Calu3 (cell line): ENCODE data around the gene BCLAF3. TPM values are rescaled to one million over a fixed set of nuclear protein-coding genes. Genes with fewer than 3 reads are reported as not detected.

ENCODE experiments used
- BruUV-seq: library from RNA; stranded (reverse); fragments of 400-500 nt; replicated peaks from 2 replicates; lab custom pipeline; 2021; lab: Mats Ljungman, UMichigan
- CTCF ChIA-PET: fragments of 300-600 bp; sonication (Branson Sonifier 250); formaldehyde crosslinking; loops from one replicate; lab custom pipeline; 2022; ENCODE audit warnings: antibody characterized with exemption; lab: Charles Lee
- DNase-seq: peaks from one replicate; pipeline ENCODE4 v3.0.0; 2022
- H3K27ac Mint-ChIP-seq: one replicate; pipeline ENCODE4 v1.8.0; 2022; ENCODE audit warnings: mixed read lengths; ENCODE audit not compliant: unreplicated experiment
- H3K27me3 Mint-ChIP-seq: one replicate; pipeline ENCODE4 v1.8.0; 2022; ENCODE audit warnings: mixed read lengths; ENCODE audit not compliant: unreplicated experiment
- H3K36me3 Mint-ChIP-seq: one replicate; pipeline ENCODE4 v1.8.0; 2022; ENCODE audit warnings: mild to moderate bottlenecking, moderate library complexity, mixed read lengths; ENCODE audit not compliant: insufficient read depth, unreplicated experiment
- H3K4me1 Mint-ChIP-seq: one replicate; pipeline ENCODE4 v1.8.0; 2022; ENCODE audit warnings: mild to moderate bottlenecking, low read depth, mixed read lengths; ENCODE audit not compliant: unreplicated experiment
- H3K4me3 Mint-ChIP-seq: one replicate; pipeline ENCODE4 v1.8.0; 2022; ENCODE audit warnings: mild to moderate bottlenecking, low read depth, moderate library complexity, mixed read lengths; ENCODE audit not compliant: unreplicated experiment
- H3K9me3 Mint-ChIP-seq: one replicate; pipeline ENCODE4 v1.8.0; 2022; ENCODE audit warnings: low read depth, mixed read lengths; ENCODE audit not compliant: unreplicated experiment
- intact Hi-C: fragments of 100-400 bp; cut with micrococcal nuclease; formaldehyde crosslinking; loops from one replicate; pipeline ENCODE4 v1.10.0; 2022; ENCODE audit not compliant: unreplicated experiment
- total RNA-seq: library from RNA; stranded (reverse); gene quantifications from 2 replicates; pipeline ENCODE4 v1.2.3, GENCODE V29; 2022
- TF ChIP-seq, protein P1 (sequence below): fragments of 200-600 bp; IDR thresholded peaks from one replicate; pipeline ENCODE4 v1.8.0; 2022; ENCODE audit warnings: antibody characterized with exemption; ENCODE audit not compliant: unreplicated experiment

BCLAF3 gene
- total RNA-seq, 1 experiment from 2014 or later, result 11.1 TPM

DNA sequence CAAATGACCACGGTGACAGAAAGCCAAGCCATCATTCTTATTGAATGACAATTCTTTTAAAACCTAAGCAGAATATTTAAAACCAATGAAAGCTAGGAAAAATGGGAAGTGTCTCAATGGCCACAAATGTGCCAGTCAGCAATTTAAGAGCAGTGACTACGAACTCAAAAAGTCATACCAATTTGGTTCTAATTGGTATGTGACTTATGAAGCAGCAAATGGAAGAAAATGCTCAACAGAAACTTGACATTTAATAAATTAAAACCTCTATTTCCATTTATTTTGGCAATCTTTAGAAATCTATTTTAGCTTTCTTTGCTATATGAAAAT lies 25.7 kb upstream of the BCLAF3 start:
- no peak for DNase-seq
- TF ChIP-seq, protein P1, sequence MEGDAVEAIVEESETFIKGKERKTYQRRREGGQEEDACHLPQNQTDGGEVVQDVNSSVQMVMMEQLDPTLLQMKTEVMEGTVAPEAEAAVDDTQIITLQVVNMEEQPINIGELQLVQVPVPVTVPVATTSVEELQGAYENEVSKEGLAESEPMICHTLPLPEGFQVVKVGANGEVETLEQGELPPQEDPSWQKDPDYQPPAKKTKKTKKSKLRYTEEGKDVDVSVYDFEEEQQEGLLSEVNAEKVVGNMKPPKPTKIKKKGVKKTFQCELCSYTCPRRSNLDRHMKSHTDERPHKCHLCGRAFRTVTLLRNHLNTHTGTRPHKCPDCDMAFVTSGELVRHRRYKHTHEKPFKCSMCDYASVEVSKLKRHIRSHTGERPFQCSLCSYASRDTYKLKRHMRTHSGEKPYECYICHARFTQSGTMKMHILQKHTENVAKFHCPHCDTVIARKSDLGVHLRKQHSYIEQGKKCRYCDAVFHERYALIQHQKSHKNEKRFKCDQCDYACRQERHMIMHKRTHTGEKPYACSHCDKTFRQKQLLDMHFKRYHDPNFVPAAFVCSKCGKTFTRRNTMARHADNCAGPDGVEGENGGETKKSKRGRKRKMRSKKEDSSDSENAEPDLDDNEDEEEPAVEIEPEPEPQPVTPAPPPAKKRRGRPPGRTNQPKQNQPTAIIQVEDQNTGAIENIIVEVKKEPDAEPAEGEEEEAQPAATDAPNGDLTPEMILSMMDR, result no peak
- BruUV-seq, result no TSS peak
- intact Hi-C loops, result no loop called here
- Mint-ChIP-seq H3K36me3 (no peaks in the 10 kb centered on the region), H3K9me3 (peaks cover 8% of the 10 kb centered on the region), H3K4me1 (no peaks in the 10 kb centered on the region), H3K4me3 (no peak overlapping the region), H3K27me3 (no peaks in the 10 kb centered on the region), H3K27ac (no peak overlapping the region)
- CTCF ChIA-PET, result no interaction called here

DNA sequence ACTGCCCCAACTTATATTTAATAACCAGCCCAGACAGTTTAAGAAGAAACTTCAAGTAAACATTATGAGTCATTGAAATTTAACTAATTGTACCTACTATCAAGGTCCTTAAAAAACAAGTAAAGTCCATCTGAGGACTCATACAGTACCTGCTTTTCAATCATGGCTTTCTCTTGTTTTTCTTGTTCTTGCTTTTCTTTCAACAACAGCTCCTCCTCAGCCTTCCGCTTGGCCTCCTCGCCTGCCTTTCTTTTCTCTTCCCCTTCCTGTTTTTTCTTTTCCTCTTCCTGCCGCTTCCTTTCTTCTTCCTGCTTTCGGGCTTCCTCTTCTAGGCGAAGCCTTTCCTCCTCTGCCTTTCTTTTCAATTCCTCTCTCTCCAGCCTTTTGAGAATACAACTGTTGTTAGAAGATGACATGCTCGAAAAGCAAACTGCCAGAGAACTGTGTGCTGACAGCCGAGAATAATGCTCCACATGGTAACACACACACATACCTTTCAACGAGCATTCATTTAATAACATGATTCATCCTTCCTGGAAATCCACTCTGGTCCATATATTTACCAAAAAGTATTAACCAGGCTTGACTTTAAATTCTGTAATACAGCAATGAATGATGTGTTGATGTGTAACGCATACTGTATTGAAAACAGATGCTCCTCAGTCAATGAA lies 25.2 kb upstream of the BCLAF3 start:
- H3K27me3 Mint-ChIP-seq, result no peaks in the 10 kb centered on the region
- CTCF ChIA-PET, result no interaction called here
- DNase-seq, result no peak
- H3K36me3 Mint-ChIP-seq, result no peaks in the 10 kb centered on the region
- BruUV-seq, result no TSS peak
- no peaks in the 10 kb centered on the region for H3K4me1 Mint-ChIP-seq
- H3K4me3 Mint-ChIP-seq, result no peak overlapping the region
- TF ChIP-seq, protein P1, result no peak
- intact Hi-C loops, result no loop called here
- peaks cover 8% of the 10 kb centered on the region for H3K9me3 Mint-ChIP-seq
- H3K27ac Mint-ChIP-seq, result no peak overlapping the region

DNA sequence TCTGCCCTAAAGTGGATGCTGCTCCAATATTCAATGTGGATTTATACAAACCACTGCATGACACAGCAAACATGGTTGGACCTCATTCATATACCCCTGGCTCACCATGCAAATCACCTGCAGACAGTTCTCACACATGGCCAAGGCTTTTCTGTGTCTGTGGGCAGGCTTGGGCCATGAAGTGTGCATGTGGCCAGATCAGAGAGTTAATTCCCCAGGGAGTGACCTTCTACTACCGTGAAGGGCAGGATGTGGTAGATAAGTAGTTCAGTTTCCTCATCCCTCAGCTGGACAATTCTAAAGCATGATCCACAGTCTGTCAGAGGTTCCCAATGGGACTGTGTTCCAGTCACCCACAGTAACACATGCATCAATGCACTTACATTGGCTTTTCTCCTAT lies 24.6 kb upstream of the BCLAF3 start:
- no peak overlapping the region for H3K27ac Mint-ChIP-seq
- H3K36me3 Mint-ChIP-seq, result no peaks in the 10 kb centered on the region
- H3K9me3 Mint-ChIP-seq, result peaks cover 8% of the 10 kb centered on the region
- no peaks in the 10 kb centered on the region for H3K4me1 Mint-ChIP-seq
- BruUV-seq, result no TSS peak
- H3K27me3 Mint-ChIP-seq, result no peaks in the 10 kb centered on the region
- CTCF ChIA-PET, result no interaction called here
- DNase-seq, result no peak
- H3K4me3 Mint-ChIP-seq, result no peak overlapping the region
- TF ChIP-seq, protein P1, result no peak
- intact Hi-C loops, result no loop called here

DNA sequence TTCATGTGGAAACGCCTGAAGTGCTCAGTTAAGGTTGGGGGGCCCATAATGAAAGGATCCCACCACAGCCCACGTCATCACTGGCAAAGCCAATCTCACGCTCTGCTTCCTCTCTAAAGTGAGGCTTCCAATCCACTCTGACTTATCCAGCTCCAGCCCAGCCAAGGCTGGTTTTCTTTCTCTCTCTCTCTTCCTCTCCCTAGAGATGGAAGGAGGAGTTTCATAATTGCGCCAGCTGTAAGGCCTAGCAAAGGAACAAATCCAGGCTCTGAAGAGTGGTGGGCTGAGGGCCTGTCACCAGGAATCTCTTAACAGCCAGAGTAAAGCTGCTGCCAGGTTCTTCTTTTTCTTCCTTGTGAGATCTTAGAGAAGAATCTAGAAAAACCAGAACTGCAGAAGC lies 20.7 kb upstream of the BCLAF3 start:
- H3K36me3 Mint-ChIP-seq, result no peaks in the 10 kb centered on the region
- intact Hi-C loops, result no loop called here
- BruUV-seq, result no TSS peak
- TF ChIP-seq, protein P1, result no peak
- H3K27ac Mint-ChIP-seq, result no peak overlapping the region
- H3K4me3 Mint-ChIP-seq, result no peak overlapping the region
- CTCF ChIA-PET, result no interaction called here
- peaks cover 8% of the 10 kb centered on the region for H3K9me3 Mint-ChIP-seq
- H3K27me3 Mint-ChIP-seq, result no peaks in the 10 kb centered on the region
- no peak for DNase-seq
- H3K4me1 Mint-ChIP-seq, result no peaks in the 10 kb centered on the region
